ENCODE data around the gene IFIT1B. TPM values are rescaled to one million over a fixed set of nuclear protein-coding genes. Genes with fewer than 3 reads are reported as not detected.

Gene IFIT1B
- total RNA-seq, 2 donors from 2014 or later, result not detected

- Histone ChIP-seq H3K4me3 (peak overlapping the region; percentile 30), H3K36me3 (no peaks in the 10 kb centered on the region), H3K9me3 (no peaks in the 10 kb centered on the region), H3K27ac (peak overlapping the region; percentile 81 to 86), H3K27me3 (replicated peaks; ENCODE audit: insufficient read depth) (no peaks in the 10 kb centered on the region), H3K4me1 (ENCODE audit: control insufficient read depth in 1 of 2, low read depth in 2 of 2) (peaks cover 25 to 43% of the 10 kb centered on the region in 2 donors)
- no peak for TF ChIP-seq CTCF (IDR thresholded peaks at IDR 0.05)
- ATAC-seq (ENCODE audit: insufficient number of reproducible peaks, low FRiP score, low read depth) (no peak), DNase-seq (ENCODE audit: low spot score) (no peak)
Measured at GRCh38 chr10:89351412-89351779, 26.5 kb upstream of the IFIT1B start.

- TF ChIP-seq CTCF (IDR thresholded peaks at IDR 0.05), result no peak
- DNase-seq (ENCODE audit: low spot score) (no peak), ATAC-seq (ENCODE audit: insufficient number of reproducible peaks, low FRiP score, low read depth) (peak; percentile 18)
- Histone ChIP-seq H3K4me3 (peak overlapping the region; percentile 30), H3K27ac (peak overlapping the region; percentile 81 to 86), H3K4me1 (ENCODE audit: control insufficient read depth in 1 of 2, low read depth in 2 of 2) (peaks cover 25 to 43% of the 10 kb centered on the region in 2 donors), H3K36me3 (no peaks in the 10 kb centered on the region), H3K27me3 (replicated peaks; ENCODE audit: insufficient read depth) (no peaks in the 10 kb centered on the region), H3K9me3 (no peaks in the 10 kb centered on the region)
Measured at GRCh38 chr10:89351780-89352597, 25.9 kb upstream of the IFIT1B start.

- Histone ChIP-seq H3K9me3 (no peaks in the 10 kb centered on the region), H3K27ac (peak overlapping the region; percentile 81 to 86), H3K36me3 (no peaks in the 10 kb centered on the region), H3K4me1 (ENCODE audit: control insufficient read depth in 1 of 2, low read depth in 2 of 2) (peaks cover 20 to 37% of the 10 kb centered on the region in 2 donors), H3K27me3 (replicated peaks; ENCODE audit: insufficient read depth) (no peaks in the 10 kb centered on the region), H3K4me3 (no peak overlapping the region)
- ATAC-seq (ENCODE audit: insufficient number of reproducible peaks, low FRiP score, low read depth), result no peak
- no peak for TF ChIP-seq CTCF (IDR thresholded peaks at IDR 0.05)
- DNase-seq (ENCODE audit: low spot score), result no peak
Measured at GRCh38 chr10:89352802-89353201, 25.1 kb upstream of the IFIT1B start.

GRCh38 chr10:89355394-89355931 is 22.4 kb upstream of the IFIT1B start:
- H3K27ac ChIP-seq, result no peak overlapping the region
- no peak for DNase-seq (ENCODE audit: low spot score)
- no peaks in the 10 kb centered on the region for H3K9me3 ChIP-seq
- H3K4me3 ChIP-seq, result no peak overlapping the region
- peaks cover 8 to 23% of the 10 kb centered on the region in 2 donors for H3K4me1 ChIP-seq (ENCODE audit: control insufficient read depth in 1 of 2, low read depth in 2 of 2)
- H3K36me3 ChIP-seq, result no peaks in the 10 kb centered on the region
- TF ChIP-seq CTCF (IDR thresholded peaks at IDR 0.05), result no peak
- ATAC-seq (ENCODE audit: insufficient number of reproducible peaks, low FRiP score, low read depth), result no peak
- no peaks in the 10 kb centered on the region for H3K27me3 ChIP-seq (replicated peaks; ENCODE audit: insufficient read depth)

- no peaks in the 10 kb centered on the region for H3K36me3 ChIP-seq
- H3K9me3 ChIP-seq, result no peaks in the 10 kb centered on the region
- no peak overlapping the region for H3K27ac ChIP-seq
- ATAC-seq (ENCODE audit: insufficient number of reproducible peaks, low FRiP score, low read depth) (no peak), DNase-seq (ENCODE audit: low spot score) (no peak)
- no peak for TF ChIP-seq CTCF (IDR thresholded peaks at IDR 0.05)
- H3K4me1 ChIP-seq (ENCODE audit: control insufficient read depth in 1 of 2, low read depth in 2 of 2), result peaks cover 0 to 7% of the 10 kb centered on the region in 2 donors
- H3K27me3 ChIP-seq (replicated peaks; ENCODE audit: insufficient read depth), result no peaks in the 10 kb centered on the region
- no peak overlapping the region for H3K4me3 ChIP-seq
Measured at GRCh38 chr10:89357096-89357495, 20.8 kb upstream of the IFIT1B start.

Measured in thoracic aorta (tissue), 2 donors.